Smooth muscle cell (in vitro differentiated cells): ENCODE results near the gene SKP1. TPM values are rescaled to one million over a fixed set of nuclear protein-coding genes. Genes with fewer than 3 reads are reported as not detected.

Source experiments
- DNase-seq: peaks from one replicate; lab custom pipeline; 2025; ENCODE audit not compliant: unreplicated experiment; lab: John Stamatoyannopoulos, UW
- H2AFZ ChIP-seq: fragments of 200-600 bp; sonication (generic); 2 replicates; pipeline ENCODE4 v1.6.0; 2016; ENCODE audit warnings: antibody characterized with exemption, low read depth, mild to moderate bottlenecking
- H3F3A ChIP-seq: fragments of 200-600 bp; sonication (generic); 2 replicates; pipeline ENCODE4 v1.6.0; 2017; ENCODE audit warnings: antibody characterized with exemption, low read depth
- H3K27ac ChIP-seq: fragments of 200-600 bp; sonication (generic); 2 replicates; pipeline ENCODE4 v1.5.1; 2016; ENCODE audit warnings: low read depth, mild to moderate bottlenecking
- H3K27me3 ChIP-seq: fragments of 200-600 bp; sonication (generic); 2 replicates; pipeline ENCODE4 v1.6.1; 2016; ENCODE audit warnings: low read depth, mild to moderate bottlenecking
- H3K36me3 ChIP-seq: fragments of 200-600 bp; sonication (generic); 2 replicates; pipeline ENCODE4 v1.5.1; 2016; ENCODE audit warnings: low read depth
- H3K4me1 ChIP-seq: fragments of 200-600 bp; sonication (generic); 2 replicates; pipeline ENCODE4 v1.5.1; 2016; ENCODE audit warnings: low read depth
- H3K4me2 ChIP-seq: fragments of 200-600 bp; sonication (generic); 2 replicates; pipeline ENCODE4 v1.6.0; 2016; ENCODE audit warnings: mild to moderate bottlenecking
- H3K4me3 ChIP-seq: fragments of 200-600 bp; sonication (generic); 2 replicates; pipeline ENCODE4 v1.5.1; 2016; ENCODE audit warnings: mild to moderate bottlenecking
- H3K79me2 ChIP-seq: fragments of 200-600 bp; sonication (generic); 2 replicates; pipeline ENCODE4 v1.6.0; 2016; ENCODE audit warnings: low read depth, mild to moderate bottlenecking
- H3K9ac ChIP-seq: fragments of 200-600 bp; sonication (generic); 2 replicates; pipeline ENCODE4 v1.6.0; 2016; ENCODE audit warnings: low read depth
- H3K9me3 ChIP-seq: fragments of 200-600 bp; sonication (generic); replicated peaks from 2 replicates; pipeline ENCODE4 v1.5.1; 2016; ENCODE audit warnings: low read depth
- H4K20me1 ChIP-seq: fragments of 200-600 bp; sonication (generic); 2 replicates; pipeline ENCODE4 v1.6.0; 2016; ENCODE audit warnings: low read depth
- WGBS: methylation state at CpG from one replicate; pipeline ENCODE4 v1.1.7; 2016; ENCODE audit warnings: low lambda C conversion rate; 5-methylcytosine and 5-hydroxymethylcytosine counted together
- polyA plus RNA-seq: library from polyadenylated mRNA; unstranded; fragments of >200 nt; fragmentation: Nextera tagmentation; extraction: Ambion mirVana; gene quantifications from 2 replicates; pipeline ENCODE4 v1.2.1, GENCODE V29; 2016
- total RNA-seq: library from RNA; depleted of rRNA; stranded (reverse); fragments of >200 nt; gene quantifications from 2 replicates; pipeline ENCODE4 v1.2.3, GENCODE V29; 2014
- TF ChIP-seq, protein P1 (sequence below): fragments of 200-600 bp; sonication (generic); IDR thresholded peaks from 2 replicates; pipeline ENCODE4 v1.5.1; 2017; ENCODE audit warnings: borderline replicate concordance, mild to moderate bottlenecking, antibody characterized with exemption; ENCODE audit not compliant: insufficient read depth, poor library complexity, severe bottlenecking

The SKP1 gene
- total and polyA plus RNA-seq, 2 experiments from 2014 or later: 620 to 739 TPM

DNA sequence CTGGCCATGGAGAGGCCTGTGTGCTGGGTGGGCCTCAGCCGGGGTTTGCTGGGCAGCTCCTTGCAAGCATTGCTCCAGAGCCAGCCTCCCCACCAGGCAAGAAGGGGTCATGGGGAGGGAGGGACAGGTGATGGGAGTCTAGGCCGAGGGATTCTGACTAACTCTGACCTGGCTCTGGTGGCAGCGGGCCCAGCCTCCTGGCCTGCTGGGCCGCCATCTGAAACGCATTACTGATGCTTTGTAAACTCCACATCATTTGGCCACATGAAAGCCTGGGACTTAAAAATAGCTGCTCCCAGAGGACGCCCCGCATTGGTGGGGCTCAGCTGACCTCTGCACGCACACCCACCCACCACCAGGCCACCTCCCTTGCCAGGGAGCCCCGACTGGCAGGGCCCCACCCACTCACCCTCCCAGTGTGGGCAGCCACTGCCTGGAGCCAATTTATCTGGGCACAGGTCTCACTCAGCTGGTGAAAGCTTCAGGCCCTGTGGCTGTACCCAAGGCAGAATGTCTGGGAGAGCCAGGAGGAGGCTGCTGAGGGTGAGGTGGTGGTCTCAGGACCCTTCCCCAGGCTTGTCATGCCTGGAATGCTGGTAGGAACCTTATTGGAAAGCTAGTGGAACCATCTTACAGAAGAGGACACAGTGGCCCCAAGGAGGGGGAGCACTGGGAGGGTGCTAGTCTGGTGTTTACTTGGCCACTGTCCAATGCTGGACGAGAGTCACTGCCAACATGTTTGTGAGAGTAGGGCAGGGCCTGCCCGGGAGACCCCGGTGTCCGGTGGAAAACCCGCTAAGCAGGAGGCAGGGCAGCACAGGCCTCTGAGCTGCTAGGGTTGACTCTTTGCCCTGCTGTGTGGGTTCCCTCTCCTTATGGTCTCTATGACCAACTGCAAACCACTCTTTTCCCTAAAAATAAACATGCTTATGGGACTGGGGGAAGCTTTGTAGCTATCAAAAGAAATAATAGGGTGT is 51.4 kb downstream of the SKP1 start:
- WGBS: 82% methylated on average over 14 of the region's 14 CpGs

DNA sequence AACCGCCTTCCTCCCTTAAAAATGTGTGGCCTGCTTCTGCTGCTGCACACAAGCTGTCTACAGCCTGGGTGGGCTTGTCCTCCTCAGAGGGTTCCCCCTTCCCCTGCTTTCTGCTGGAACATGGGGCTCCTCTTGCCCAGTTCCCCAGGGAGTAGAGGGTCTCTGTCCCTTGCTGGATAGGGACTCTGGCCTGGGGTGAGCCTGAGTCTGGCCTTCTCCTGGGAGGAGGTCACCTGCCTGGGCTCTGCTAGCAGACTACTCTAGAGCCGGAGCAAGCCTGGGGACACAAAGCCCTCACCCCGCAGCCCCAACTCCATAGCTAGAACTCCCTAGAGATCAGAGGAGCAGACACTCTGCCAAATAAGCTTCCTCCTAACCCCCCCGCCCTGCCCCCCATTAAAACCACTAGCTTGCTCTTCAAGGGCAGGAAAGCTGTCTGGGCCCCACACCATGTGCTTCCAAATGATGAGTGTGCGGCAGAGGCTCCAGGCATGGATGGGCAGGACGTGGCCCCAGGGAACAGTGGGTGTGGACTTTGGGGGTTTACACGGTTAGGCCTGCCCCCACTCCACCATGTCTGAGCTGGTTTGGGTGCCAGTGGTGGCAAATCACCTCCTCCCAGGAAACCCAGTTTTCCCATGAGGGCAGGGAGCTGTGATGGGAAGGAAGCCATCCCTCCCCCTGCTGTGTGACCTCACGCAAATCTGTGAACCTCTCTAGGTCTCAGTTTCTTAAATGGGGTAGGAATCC is 52.3 kb downstream of the SKP1 start:
- H3K4me1 ChIP-seq: no peaks in the 10 kb centered on the region
- 91% methylated on average over 8 of the region's 8 CpGs for WGBS
- H2AFZ ChIP-seq: no peak overlapping the region
- H3K9ac ChIP-seq: no peak overlapping the region
- H3K4me2 ChIP-seq: no peak overlapping the region
- H3F3A ChIP-seq: no peaks in the 10 kb centered on the region
- no peaks in the 10 kb centered on the region for H3K9me3 ChIP-seq
- peaks cover 86% of the 10 kb centered on the region for H4K20me1 ChIP-seq
- H3K27me3 ChIP-seq: no peaks in the 10 kb centered on the region
- no peak overlapping the region for H3K4me3 ChIP-seq
- no peaks in the 10 kb centered on the region for H3K36me3 ChIP-seq
- no peak for DNase-seq
- no peaks in the 10 kb centered on the region for H3K79me2 ChIP-seq
- TF ChIP-seq, protein P1, sequence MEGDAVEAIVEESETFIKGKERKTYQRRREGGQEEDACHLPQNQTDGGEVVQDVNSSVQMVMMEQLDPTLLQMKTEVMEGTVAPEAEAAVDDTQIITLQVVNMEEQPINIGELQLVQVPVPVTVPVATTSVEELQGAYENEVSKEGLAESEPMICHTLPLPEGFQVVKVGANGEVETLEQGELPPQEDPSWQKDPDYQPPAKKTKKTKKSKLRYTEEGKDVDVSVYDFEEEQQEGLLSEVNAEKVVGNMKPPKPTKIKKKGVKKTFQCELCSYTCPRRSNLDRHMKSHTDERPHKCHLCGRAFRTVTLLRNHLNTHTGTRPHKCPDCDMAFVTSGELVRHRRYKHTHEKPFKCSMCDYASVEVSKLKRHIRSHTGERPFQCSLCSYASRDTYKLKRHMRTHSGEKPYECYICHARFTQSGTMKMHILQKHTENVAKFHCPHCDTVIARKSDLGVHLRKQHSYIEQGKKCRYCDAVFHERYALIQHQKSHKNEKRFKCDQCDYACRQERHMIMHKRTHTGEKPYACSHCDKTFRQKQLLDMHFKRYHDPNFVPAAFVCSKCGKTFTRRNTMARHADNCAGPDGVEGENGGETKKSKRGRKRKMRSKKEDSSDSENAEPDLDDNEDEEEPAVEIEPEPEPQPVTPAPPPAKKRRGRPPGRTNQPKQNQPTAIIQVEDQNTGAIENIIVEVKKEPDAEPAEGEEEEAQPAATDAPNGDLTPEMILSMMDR: no peak
- H3K27ac ChIP-seq: no peak overlapping the region

More for the DNA sequence above, 51.4 kb downstream of the SKP1 start:
- Histone ChIP-seq H3K9ac (no peak overlapping the region), H2AFZ (no peak overlapping the region), H4K20me1 (peaks cover 91% of the 10 kb centered on the region), H3K4me3 (no peak overlapping the region), H3K4me2 (no peak overlapping the region), H3K79me2 (no peaks in the 10 kb centered on the region), H3K36me3 (no peaks in the 10 kb centered on the region), H3K27me3 (no peaks in the 10 kb centered on the region), H3F3A (no peaks in the 10 kb centered on the region), H3K9me3 (no peaks in the 10 kb centered on the region), H3K27ac (no peak overlapping the region), H3K4me1 (no peaks in the 10 kb centered on the region)
- TF ChIP-seq, protein P1: no peak
- DNase-seq: no peak

DNA sequence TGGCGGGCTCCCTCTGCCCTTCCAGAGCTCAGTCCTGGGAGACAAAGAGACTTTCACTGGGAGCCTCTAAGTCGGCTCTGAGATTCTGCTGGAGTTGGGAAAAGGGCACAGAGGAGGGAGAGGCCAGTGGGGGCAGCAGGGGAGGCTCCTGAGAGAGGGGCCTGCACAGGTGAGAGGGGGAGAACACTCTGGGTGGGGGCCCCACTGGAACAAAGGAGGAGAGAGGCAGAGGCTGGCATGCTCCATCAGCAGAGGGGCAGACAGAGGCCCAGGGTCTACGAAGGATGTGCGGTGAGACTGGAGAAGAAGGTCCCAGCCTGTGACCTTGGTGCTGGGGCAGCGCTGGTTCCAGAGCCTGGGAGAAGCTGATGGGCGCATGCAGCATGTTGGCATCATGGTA is 53.4 kb downstream of the SKP1 start:
- peaks cover 75% of the 10 kb centered on the region for H4K20me1 ChIP-seq
- H3K27ac ChIP-seq: no peak overlapping the region
- H3K4me3 ChIP-seq: no peak overlapping the region
- TF ChIP-seq, protein P1: no peak
- H3K36me3 ChIP-seq: no peaks in the 10 kb centered on the region
- H3K9me3 ChIP-seq: no peaks in the 10 kb centered on the region
- H3K4me1 ChIP-seq: no peaks in the 10 kb centered on the region
- no peak for DNase-seq
- 97% methylated on average over 6 of the region's 6 CpGs for WGBS
- H3K4me2 ChIP-seq: no peak overlapping the region
- no peaks in the 10 kb centered on the region for H3F3A ChIP-seq
- H2AFZ ChIP-seq: no peak overlapping the region
- H3K9ac ChIP-seq: no peak overlapping the region
- no peaks in the 10 kb centered on the region for H3K79me2 ChIP-seq
- no peaks in the 10 kb centered on the region for H3K27me3 ChIP-seq
